Effector memory CD4-positive, alpha-beta T cell (primary cell): ENCODE data around the gene BSND.
"Not testable (repeated sequence)": the region's sequence is repeated elsewhere in the genome, so short reads cannot be mapped to it uniquely, and the experiment has no call there.

ENCODE experiments used
- DNase-seq, 3 donors: peaks; one replicate each; pipeline ENCODE4 v3.0.0-alpha.2; 2020
- H3K27ac ChIP-seq: 2 replicates; pipeline ENCODE4 v1.7.0; 2013; ENCODE audit warnings: mild to moderate bottlenecking, low read length, moderate library complexity; ENCODE audit not compliant: insufficient read depth, poor library complexity, severe bottlenecking
- H3K27me3 ChIP-seq: replicated peaks from 2 replicates; pipeline ENCODE4 v1.7.0; 2013; ENCODE audit warnings: mild to moderate bottlenecking, low read length; ENCODE audit not compliant: insufficient read depth, control insufficient read depth, poor library complexity, severe bottlenecking
- H3K36me3 ChIP-seq: 2 replicates; pipeline ENCODE4 v1.7.0; 2013; ENCODE audit warnings: mild to moderate bottlenecking, low read length, moderate library complexity; ENCODE audit not compliant: control insufficient read depth, insufficient read depth
- H3K4me1 ChIP-seq: 2 replicates; pipeline ENCODE4 v1.7.0; 2013; ENCODE audit warnings: low read length, mild to moderate bottlenecking; ENCODE audit not compliant: control insufficient read depth, insufficient read depth, poor library complexity, severe bottlenecking
- H3K4me3 ChIP-seq: 2 replicates; pipeline ENCODE4 v1.7.0; 2013; ENCODE audit warnings: low read length, low read depth, mild to moderate bottlenecking; ENCODE audit not compliant: insufficient read depth, poor library complexity, severe bottlenecking
- H3K9me3 ChIP-seq: 2 replicates; pipeline ENCODE4 v1.7.0; 2013; ENCODE audit warnings: mild to moderate bottlenecking, low read length, moderate library complexity; ENCODE audit not compliant: control insufficient read depth

BSND gene

GRCh38 chr1:55015123-55015522, 16.4 kb downstream of the BSND start:
- no peaks in the 10 kb centered on the region for H3K4me1 ChIP-seq
- no peak overlapping the region for H3K4me3 ChIP-seq
- DNase-seq: no peak
- no peaks in the 10 kb centered on the region for H3K36me3 ChIP-seq
- no peaks in the 10 kb centered on the region for H3K27me3 ChIP-seq
- no peaks in the 10 kb centered on the region for H3K9me3 ChIP-seq
- no peak overlapping the region for H3K27ac ChIP-seq

- Histone ChIP-seq H3K4me1 (no peaks in the 10 kb centered on the region), H3K4me3 (no peak overlapping the region), H3K27ac (no peak overlapping the region), H3K36me3 (no peaks in the 10 kb centered on the region), H3K27me3 (no peaks in the 10 kb centered on the region), H3K9me3 (no peaks in the 10 kb centered on the region)
- no peak for DNase-seq
Measured at GRCh38 chr1:55015731-55016620, 17.2 kb downstream of the BSND start.

GRCh38 chr1:55018395-55018794, 19.7 kb downstream of the BSND start:
- Histone ChIP-seq H3K27ac (no peak overlapping the region), H3K9me3 (no peaks in the 10 kb centered on the region), H3K4me3 (no peak overlapping the region), H3K27me3 (peaks cover 4% of the 10 kb centered on the region), H3K36me3 (no peaks in the 10 kb centered on the region), H3K4me1 (no peaks in the 10 kb centered on the region)
- DNase-seq: no peak

GRCh38 chr1:55021942-55022546, 23.3 kb downstream of the BSND start:
- Histone ChIP-seq H3K4me1 (no peaks in the 10 kb centered on the region), H3K9me3 (no peaks in the 10 kb centered on the region), H3K27ac (no peak overlapping the region), H3K27me3 (peaks cover 4% of the 10 kb centered on the region), H3K4me3 (no peak overlapping the region), H3K36me3 (no peaks in the 10 kb centered on the region)
- DNase-seq: peak; percentile 22 to 45 (median 23)

- H3K27me3 ChIP-seq, H3K4me3 ChIP-seq, H3K9me3 ChIP-seq, H3K27ac ChIP-seq, H3K4me1 ChIP-seq, H3K36me3 ChIP-seq, DNase-seq: not testable (repeated sequence)
Measured at GRCh38 chr1:55024163-55024562, 25.4 kb downstream of the BSND start.

- DNase-seq, H3K4me1 ChIP-seq, H3K36me3 ChIP-seq, H3K9me3 ChIP-seq, H3K27me3 ChIP-seq, H3K4me3 ChIP-seq, H3K27ac ChIP-seq: not testable (repeated sequence)
Measured at GRCh38 chr1:55026682-55027081, 27.9 kb downstream of the BSND start.

GRCh38 chr1:55031098-55031497, 32.4 kb downstream of the BSND start:
- H3K27me3 ChIP-seq, H3K36me3 ChIP-seq, H3K4me3 ChIP-seq, H3K9me3 ChIP-seq, DNase-seq, H3K27ac ChIP-seq, H3K4me1 ChIP-seq: not testable (repeated sequence)

- no peak for DNase-seq
- Histone ChIP-seq H3K4me3 (no peak overlapping the region), H3K4me1 (no peaks in the 10 kb centered on the region), H3K27ac (no peak overlapping the region), H3K27me3 (peaks cover 11% of the 10 kb centered on the region), H3K9me3 (no peaks in the 10 kb centered on the region), H3K36me3 (no peaks in the 10 kb centered on the region)
Measured at GRCh38 chr1:55033265-55033614, 34.5 kb downstream of the BSND start.

GRCh38 chr1:55034476-55035133, 35.9 kb downstream of the BSND start:
- DNase-seq: no peak
- Histone ChIP-seq H3K27me3 (peaks cover 11% of the 10 kb centered on the region), H3K4me1 (no peaks in the 10 kb centered on the region), H3K4me3 (no peak overlapping the region), H3K9me3 (no peaks in the 10 kb centered on the region), H3K27ac (no peak overlapping the region), H3K36me3 (no peaks in the 10 kb centered on the region)

GRCh38 chr1:55035904-55036303, 37.2 kb downstream of the BSND start:
- Histone ChIP-seq H3K27me3 (peaks cover 11% of the 10 kb centered on the region), H3K9me3 (no peaks in the 10 kb centered on the region), H3K36me3 (no peaks in the 10 kb centered on the region), H3K4me3 (no peak overlapping the region), H3K27ac (no peak overlapping the region), H3K4me1 (no peaks in the 10 kb centered on the region)
- DNase-seq: no peak
